ENCODE results near the gene CMTM8.
"Not testable (repeated sequence)": the region's sequence is repeated elsewhere in the genome, so short reads cannot be mapped to it uniquely, and the experiment has no call there.

The CMTM8 gene

DNA sequence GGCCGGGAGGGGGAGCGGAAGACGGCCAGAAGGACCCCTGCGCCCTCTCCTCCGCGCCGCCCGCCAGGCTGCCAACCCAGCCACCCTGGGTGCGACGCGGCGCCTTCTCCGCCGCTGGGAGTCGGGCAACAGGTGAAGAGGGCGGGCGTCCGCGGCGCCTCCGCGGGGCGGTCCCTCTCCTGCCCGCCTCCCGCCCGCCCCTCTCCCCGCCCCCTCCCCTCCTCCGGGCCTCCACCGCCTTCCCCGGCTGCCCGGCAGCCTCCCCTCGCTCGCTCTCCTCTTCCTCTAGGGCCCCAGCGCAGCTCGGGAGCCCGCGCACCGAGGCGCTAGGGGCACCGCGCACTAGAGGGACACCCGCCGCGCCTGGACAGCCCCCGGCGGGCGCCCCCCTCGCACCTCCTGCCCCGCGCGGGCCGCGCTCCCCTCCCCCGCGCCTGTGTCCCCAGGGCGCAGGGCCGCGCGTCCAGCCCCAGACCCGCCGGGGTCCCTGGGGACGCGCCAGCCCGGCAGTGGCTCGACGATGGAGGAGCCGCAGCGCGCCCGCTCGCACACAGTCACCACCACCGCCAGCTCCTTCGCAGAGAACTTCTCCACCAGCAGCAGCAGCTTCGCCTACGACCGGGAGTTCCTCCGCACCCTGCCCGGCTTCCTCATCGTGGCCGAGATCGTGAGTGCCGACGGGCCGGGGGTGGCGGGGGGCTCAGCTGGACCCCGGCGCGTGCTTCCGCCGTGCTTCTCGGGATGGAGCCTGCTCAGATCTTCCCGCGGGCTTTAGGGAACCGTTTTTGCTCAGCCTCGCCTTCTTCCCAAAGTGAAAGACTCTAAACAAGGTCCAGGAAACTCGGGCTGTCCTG lies at the start of gene CMTM8:
Gene CMTM8, plus strand, starts transcription at position 228 of the 854 bp plus-strand sequence. Its CDS starts 293 bp downstream, at position 521.
- DNase-seq (ENCODE audit: low read depth in 2 of 2) = no peak

- no peak for DNase-seq (ENCODE audit: low read depth in 2 of 2)
Measured at GRCh38 chr3:32189693-32190092, 48.8 kb upstream of the CMTM8 start.

- not testable (repeated sequence) for DNase-seq (ENCODE audit: low read depth in 2 of 2)
Measured at GRCh38 chr3:32190556-32190955, 47.9 kb upstream of the CMTM8 start.

DNA sequence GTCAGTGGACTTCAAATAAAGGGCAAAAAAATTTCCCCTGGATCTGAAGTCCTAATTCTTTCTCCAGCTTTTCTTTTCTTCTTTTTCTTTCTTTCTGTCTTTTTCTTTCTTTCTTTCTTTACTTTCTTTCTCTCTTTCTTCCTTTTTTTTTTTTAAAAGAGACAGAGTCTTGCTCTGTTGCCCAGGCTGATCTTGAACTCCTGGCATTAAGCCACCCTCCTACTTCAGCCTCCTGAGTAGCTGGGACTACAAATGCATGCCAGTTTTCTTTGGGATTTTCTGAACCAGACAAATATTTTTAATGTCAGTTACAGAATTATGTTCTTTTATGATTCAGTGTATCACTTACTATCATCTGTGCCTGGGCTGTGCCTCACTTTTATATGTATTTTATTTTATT lies 45.4 kb upstream of the CMTM8 start:
- no peak for DNase-seq (ENCODE audit: low read depth in 2 of 2)

DNA sequence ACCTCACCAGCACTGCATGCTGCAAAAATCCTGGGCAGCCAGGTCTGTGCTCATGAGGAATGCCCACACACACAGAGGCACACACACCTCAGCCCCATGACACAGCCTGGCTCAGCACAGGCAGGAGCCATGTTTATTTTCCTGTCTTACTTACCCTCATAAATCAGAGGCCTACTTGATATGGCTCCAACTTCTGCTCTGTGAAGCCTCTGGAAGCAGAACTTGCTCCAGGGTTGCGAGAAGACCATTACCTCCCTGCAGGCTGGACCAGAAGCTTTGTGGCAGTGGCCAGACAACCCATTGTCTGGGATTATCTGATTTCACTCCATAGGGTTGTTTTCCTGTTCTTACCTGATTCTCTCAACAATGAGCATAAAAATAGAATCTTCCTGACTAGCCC lies 43.8 kb upstream of the CMTM8 start:
- DNase-seq (ENCODE audit: low read depth in 2 of 2) = no peak

DNA sequence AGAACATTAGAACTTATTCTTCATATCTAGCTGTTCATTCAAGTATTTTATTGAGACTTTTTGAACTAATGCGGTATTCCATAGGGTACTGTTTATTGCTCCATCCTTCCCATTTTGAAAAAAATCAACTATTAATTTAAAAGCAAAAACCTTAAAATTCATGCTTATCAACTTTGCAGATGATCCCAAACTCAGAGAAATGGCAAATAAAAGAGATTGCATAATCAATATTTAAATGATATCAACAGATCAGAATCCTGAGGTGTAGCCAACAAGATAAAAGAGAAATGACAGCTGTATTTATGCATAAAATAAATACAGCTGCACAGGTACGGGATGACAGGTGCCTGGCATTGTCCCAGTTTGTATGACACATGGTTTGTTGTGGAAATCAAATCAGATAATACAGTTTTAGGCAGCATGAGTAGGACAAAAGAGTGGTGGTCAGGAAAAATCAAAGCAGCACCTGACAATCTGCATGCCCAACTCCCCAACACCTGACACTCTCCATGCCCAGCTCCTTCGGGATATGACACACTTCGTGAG lies 42.4 kb upstream of the CMTM8 start:
- no peak for DNase-seq (ENCODE audit: low read depth in 2 of 2)

DNA sequence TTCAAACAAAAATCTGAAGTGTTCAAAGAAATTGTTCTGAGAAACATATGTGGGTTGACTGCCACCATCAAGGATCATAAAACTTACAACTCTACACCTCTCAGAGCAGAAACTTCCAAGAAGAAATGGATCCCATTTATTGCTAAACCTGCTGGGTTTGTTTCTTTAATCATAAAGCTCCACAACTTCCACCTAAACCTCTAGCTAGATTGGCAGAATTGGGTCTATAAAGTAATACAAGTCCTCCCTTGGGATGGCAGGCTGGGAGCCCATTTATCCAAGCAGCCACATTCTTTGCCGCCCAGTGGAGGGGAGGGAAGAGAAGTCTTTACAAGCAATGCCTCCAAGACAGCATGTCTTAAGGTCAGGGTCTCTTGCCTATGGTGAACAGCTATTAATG lies 40.5 kb upstream of the CMTM8 start:
- DNase-seq (ENCODE audit: low read depth in 2 of 2) = no peak

- DNase-seq (ENCODE audit: low read depth in 2 of 2) = no peak
Measured at GRCh38 chr3:32198714-32199113, 39.8 kb upstream of the CMTM8 start.

DNA sequence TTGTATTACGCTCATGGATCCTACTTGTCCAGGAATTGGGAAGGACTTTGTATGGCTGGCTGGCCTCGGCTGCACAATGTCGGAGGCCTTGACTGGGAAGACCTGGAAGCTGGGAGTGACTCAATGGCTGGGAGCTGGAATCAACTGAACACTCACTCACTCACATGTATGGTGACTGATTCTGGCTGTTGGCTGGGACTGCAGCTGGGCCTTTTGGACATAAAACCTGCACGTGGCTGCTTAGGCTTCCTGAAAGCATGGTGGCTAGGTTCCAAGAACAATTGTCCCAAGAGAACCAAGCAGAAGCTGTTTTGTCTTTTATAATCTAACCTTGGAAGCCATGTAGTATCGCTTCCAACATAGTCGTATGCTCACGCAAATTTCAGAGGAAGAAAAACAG lies 38.0 kb upstream of the CMTM8 start:
- no peak for DNase-seq (ENCODE audit: low read depth in 2 of 2)

DNA sequence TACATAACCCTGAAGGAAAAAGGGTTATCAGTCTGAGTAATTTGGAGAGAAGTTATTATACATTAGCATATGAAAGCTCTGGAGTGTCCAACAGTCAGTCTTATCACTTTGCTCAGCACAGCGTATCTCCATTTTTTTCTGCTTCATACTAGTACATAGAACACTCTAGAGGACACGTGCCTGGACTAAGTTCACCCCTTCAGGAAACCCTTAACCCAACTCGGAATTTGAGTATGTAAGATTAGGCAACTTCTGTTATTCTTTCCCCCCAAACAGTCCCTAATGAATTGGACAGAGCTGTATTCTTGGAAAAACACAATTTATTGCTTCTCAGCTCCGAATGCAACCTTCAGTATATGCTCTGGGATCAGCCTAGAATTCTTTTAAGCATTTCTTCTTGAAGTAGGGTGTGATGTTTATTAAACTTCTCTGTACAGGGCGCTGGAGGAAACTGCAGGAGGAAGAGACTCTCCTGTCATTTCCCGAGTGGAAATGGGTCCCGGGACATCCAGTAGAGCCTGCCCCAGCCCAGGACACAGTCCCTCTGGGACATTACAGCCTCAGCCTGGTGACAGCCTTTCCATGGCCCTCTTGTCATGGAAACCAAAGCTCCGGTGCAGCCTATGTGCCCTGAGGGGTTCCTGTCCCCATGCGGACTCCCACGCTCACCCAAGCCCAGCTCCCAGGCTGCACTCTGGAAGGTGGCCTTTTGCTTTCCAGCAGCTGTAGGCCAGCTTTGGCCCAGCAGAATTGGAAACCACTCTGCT lies 37.3 kb upstream of the CMTM8 start:
- no peak for DNase-seq (ENCODE audit: low read depth in 2 of 2)

GRCh38 chr3:32202496-32202895 lies 36.0 kb upstream of the CMTM8 start:
- DNase-seq (ENCODE audit: low read depth in 2 of 2) = no peak

DNA sequence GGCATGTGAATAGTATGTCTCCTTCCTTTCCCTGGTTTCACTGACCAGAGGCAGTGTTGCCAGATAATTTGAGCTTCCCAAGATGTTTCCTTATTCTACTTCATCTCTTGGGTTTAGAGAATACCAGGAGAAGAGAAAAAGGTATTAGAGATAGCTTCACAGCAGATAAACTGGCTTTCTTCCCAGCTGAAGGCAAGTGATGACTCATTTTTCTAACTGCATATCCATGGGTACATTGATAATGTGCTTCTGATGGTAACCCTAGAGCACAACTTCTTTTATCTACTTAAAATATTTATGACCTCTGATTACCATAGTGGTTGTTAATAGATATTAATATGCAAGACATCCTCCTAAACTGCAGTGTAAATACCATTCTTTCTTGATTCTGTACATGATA lies 34.6 kb upstream of the CMTM8 start:
- DNase-seq (ENCODE audit: low read depth in 2 of 2) = no peak

DNA sequence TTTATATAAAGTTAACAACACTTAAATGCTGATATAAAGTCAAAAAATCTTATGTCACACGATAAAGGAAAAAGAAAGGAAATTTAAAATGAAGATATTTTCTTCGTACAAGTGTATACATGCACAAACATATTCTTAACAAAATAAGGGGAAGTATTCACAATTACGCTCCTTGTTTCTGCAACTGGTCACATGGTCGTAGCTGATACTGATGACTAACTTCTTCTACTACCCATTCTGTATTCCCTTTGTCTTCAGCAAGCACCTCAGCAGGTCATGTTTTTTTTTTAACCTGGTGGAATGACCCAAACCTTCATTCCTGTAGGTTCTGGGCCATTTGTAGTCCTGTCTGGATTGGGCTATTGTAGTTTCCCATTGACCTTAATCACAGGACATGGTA lies 30.0 kb upstream of the CMTM8 start:
- DNase-seq (ENCODE audit: low read depth in 2 of 2) = no peak

DNA sequence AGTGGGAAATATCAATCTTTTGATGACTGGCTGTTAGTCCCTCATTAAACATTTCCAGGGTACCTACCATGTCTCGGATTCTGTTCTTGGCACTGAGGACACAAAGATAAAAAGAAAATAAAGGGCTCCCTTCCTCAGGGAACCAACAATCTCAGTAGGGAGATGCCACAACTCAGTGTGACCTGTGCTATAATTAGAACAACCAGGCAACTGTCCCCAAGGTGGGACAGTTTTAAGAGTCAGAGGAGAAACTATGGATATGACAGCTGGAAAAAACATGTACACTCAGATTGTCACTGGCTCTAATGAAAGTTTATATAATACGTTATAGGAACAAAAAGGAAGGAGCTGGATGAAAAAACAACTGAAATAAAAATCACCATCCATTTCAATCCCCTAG lies 23.3 kb upstream of the CMTM8 start:
- no peak for DNase-seq (ENCODE audit: low read depth in 2 of 2)

DNA sequence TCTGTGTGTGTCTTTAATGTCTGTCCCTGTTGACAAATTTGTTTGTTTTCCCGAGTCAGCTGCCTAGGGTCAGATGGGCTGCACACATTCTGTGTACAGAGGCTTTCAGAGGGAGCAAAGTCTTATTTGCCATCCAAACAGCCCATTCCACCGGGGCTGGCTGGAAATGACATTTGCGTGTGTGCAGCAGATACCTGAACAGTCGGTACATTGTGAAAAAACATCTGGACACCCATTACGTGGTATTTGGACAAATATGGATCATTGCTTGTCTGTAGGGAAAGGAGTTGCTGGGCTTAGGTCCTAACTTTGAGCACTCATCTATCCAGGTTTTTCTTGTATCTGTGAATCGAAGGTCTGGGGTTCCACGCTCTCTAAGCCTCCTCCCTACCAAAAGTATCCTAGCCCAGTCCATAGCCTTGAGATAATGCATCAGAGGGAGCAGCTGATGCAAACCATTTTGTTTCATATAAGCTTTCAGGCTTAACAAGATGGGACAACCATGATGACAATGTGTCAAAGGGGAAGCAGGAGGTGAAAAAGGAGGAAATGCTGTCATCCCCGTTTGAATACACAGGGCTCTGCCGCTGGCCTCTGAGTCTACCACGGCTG lies 22.2 kb upstream of the CMTM8 start:
- no peak for DNase-seq (ENCODE audit: low read depth in 2 of 2)

- no peak for DNase-seq (ENCODE audit: low read depth in 2 of 2)
Measured at GRCh38 chr3:32217339-32217738, 21.1 kb upstream of the CMTM8 start.

DNA sequence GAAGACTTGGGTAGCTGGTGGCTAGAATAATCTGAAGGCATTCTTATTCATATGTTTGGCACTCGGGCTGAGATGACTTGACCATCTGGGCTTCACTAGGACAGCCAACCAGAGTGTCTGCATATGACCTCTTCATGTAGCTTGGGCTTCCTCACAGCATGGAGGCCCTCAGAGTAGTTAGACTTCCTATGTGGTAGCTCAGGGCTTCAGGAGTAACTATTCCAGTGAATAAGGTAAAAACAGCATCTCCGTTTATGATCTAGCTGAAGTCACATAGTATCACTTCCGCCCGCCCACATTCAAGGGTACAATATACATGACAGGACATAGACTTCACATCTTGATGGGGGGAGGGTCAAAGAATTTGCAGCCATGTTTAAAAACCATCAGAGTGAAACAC lies 18.9 kb upstream of the CMTM8 start:
- DNase-seq (ENCODE audit: low read depth in 2 of 2) = no peak

- no peak for DNase-seq (ENCODE audit: low read depth in 2 of 2)
Measured at GRCh38 chr3:32220006-32220405, 18.5 kb upstream of the CMTM8 start.

DNA sequence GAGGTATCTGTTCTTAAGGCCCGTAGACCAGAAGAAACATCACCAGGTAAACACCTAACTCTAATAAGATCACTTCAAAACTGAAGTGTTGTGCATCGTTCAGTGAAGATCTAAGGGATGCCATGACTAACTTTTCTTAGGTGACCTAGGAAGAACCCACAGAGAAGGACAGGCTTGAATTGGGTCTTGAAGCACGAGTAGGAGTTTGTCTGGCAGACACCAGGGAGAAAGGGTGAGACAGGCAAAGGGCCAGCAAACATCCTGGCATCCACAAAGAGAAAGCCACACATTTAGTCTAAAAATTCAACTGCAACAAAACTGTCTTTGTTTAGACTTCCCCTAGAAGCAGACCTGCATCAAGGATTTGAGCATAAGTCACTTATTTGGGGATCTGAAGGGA lies 15.5 kb upstream of the CMTM8 start:
- DNase-seq (ENCODE audit: low read depth in 2 of 2) = no peak

- no peak for DNase-seq (ENCODE audit: low read depth in 2 of 2)
Measured at GRCh38 chr3:32224016-32224516, 14.4 kb upstream of the CMTM8 start.

DNA sequence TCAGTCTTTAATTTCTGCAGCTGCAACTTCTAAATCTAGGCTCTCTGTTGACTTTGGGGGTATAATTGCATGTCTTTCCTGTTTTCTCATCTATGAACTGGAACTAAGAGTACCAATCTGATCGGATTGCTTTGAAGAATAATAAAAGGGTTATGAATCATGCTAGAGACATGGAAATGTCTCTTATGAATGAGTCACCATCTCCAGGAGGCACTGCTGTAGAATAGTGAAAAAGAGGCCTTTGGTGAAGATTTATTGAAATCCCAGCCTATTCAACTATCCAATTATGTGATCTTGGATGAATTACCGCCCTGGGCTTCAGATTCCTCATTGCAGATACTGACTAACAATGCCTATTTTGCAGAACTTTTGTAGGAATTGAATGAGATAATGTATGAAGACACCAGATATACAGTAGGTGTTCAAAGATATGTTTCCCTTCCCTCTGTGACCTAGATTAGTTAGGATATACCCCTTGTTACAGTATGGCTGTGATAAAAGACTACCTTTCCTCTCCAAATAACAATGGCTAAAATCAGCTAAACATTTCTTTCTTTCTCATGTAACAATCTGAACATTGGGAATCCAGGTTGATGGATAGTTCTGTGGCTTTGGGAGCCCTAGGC lies 11.5 kb upstream of the CMTM8 start:
- DNase-seq (ENCODE audit: low read depth in 2 of 2) = peak; percentile 34 to 38

DNA sequence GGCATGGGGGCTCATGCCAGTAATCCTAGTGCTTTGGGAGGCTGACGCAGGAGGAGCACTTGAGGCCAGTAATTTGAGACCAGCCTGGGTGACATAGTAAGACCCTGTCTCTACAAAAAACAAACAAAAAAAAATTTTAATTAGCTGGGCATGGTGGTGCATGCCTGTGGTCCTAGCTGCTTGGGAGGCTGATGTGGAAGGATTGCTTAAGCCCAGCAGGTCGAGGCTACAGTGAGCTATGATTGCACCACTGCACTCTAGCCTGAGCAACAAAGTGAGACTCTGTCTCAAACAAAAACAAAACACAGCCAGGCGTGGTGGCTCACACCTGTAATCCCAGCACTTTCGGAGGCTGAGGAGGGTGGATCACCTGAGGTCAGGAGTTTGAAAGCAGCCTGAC lies 9.7 kb upstream of the CMTM8 start:
- not testable (repeated sequence) for DNase-seq (ENCODE audit: low read depth in 2 of 2)

Measured in fibroblast of skin of left quadriceps (primary cell).